T-cell (primary cell): ENCODE results near the gene TMEM9. TPM values are rescaled to one million over a fixed set of nuclear protein-coding genes. Genes with fewer than 3 reads are reported as not detected.

Source experiments
- ATAC-seq, 4 experiments: fragments of 200-7000 bp in 3 of 4; fragments of 150-1000 bp in 1 of 4; cut with Tn5 transposase; replicated peaks in 1 of 4; 1 replicate in 3 of 4; 2 replicates in 1 of 4; pipeline ENCODE4 v1.10.0; 2021; ENCODE audit warnings: moderate library complexity in 3 of 4, mild to moderate bottlenecking in 2 of 4, moderate number of reproducible peaks in 1 of 4
- CTCF ChIA-PET, 2 donors: fragments of 300-600 bp; sonication (Branson Sonifier 250); formaldehyde crosslinking; loops; one replicate each; lab custom pipeline; 2022; ENCODE audit warnings: antibody characterized with exemption in 2 of 2; lab: Charles Lee
- POLR2A ChIA-PET, 2 donors: fragments of 300-600 bp; sonication (Branson Sonifier 250); formaldehyde crosslinking; loops; one replicate each; lab custom pipeline; 2022; ENCODE audit warnings: antibody characterized with exemption in 2 of 2; lab: Charles Lee
- DNase-seq, 35 experiments: peaks; one replicate each; pipeline versions ENCODE4 v3.0.0 to v3.0.0-alpha.2; 2013 to 2023
- H3K27ac ChIP-seq: one replicate; pipeline ENCODE4 v1.5.1; 2013; ENCODE audit warnings: low read length
- H3K27me3 ChIP-seq, 2 experiments: replicated peaks in 1 of 2; 1 replicate in 1 of 2; 2 replicates in 1 of 2; pipeline versions ENCODE4 v1.6.1 to v1.7.0; 2013; ENCODE audit warnings: low read length in 1 of 2, mixed read lengths in 1 of 2; ENCODE audit not compliant: control insufficient read depth in 2 of 2, insufficient read depth in 2 of 2; ENCODE audit errors: extremely low read depth in 1 of 2
- H3K36me3 ChIP-seq, 2 donors: 1 replicate in 1 of 2; 2 replicates in 1 of 2; pipeline versions ENCODE4 v1.6.1 to v1.7.0; 2013; ENCODE audit warnings: low read length in 1 of 2; ENCODE audit not compliant: control insufficient read depth in 2 of 2, insufficient read depth in 1 of 2; ENCODE audit errors: extremely low read depth in 1 of 2
- H3K4me1 ChIP-seq, 2 experiments: 1 replicate in 1 of 2; 2 replicates in 1 of 2; pipeline versions ENCODE4 v1.6.1 to v1.7.0; 2013; ENCODE audit warnings: low read length in 2 of 2, mixed read lengths in 1 of 2; ENCODE audit not compliant: insufficient read depth in 2 of 2, control insufficient read depth in 1 of 2; ENCODE audit errors: extremely low read depth in 1 of 2
- H3K4me3 ChIP-seq, 2 donors: 1 replicate in 1 of 2; 2 replicates in 1 of 2; pipeline versions ENCODE4 v1.5.1 to v1.7.0; 2013; ENCODE audit warnings: mild to moderate bottlenecking in 2 of 2, low read length in 1 of 2, moderate library complexity in 1 of 2; ENCODE audit not compliant: control insufficient read depth in 1 of 2; ENCODE audit errors: extremely low read depth in 1 of 2
- H3K9me3 ChIP-seq: 2 replicates; pipeline ENCODE4 v1.7.0; 2013
- H3K27ac Mint-ChIP-seq, 2 donors: one replicate each; pipeline ENCODE4 v1.8.0; 2020 to 2021; ENCODE audit warnings: mild to moderate bottlenecking in 2 of 2, mixed read lengths in 2 of 2
- H3K27me3 Mint-ChIP-seq, 2 donors: one replicate each; pipeline ENCODE4 v1.8.0; 2021 to 2022; ENCODE audit warnings: mixed read lengths in 2 of 2
- H3K36me3 Mint-ChIP-seq: one replicate; pipeline ENCODE4 v1.8.0; 2021; ENCODE audit warnings: mixed read lengths
- H3K4me1 Mint-ChIP-seq, 3 donors: one replicate each; pipeline ENCODE4 v1.8.0; 2020 to 2022; ENCODE audit warnings: mixed read lengths in 3 of 3, mild to moderate bottlenecking in 1 of 3
- H3K4me3 Mint-ChIP-seq, 3 donors: one replicate each; pipeline ENCODE4 v1.8.0; 2020 to 2022; ENCODE audit warnings: mild to moderate bottlenecking in 3 of 3, mixed read lengths in 3 of 3, moderate library complexity in 3 of 3
- H3K9me3 Mint-ChIP-seq, 3 donors: one replicate each; pipeline ENCODE4 v1.8.0; 2020 to 2022; ENCODE audit warnings: mixed read lengths in 3 of 3
- WGBS: methylation state at CpG from one replicate; pipeline ENCODE4 v1.1.5; 2013; ENCODE audit warnings: missing lambda C conversion rate; ENCODE audit not compliant: insufficient coverage; 5-methylcytosine and 5-hydroxymethylcytosine counted together
- total RNA-seq, 35 experiments: library from RNA in 6 of 35; stranded (reverse) in 6 of 35; fragments of 120-200 nt in 1 of 35; gene quantifications; one replicate each; pipeline versions ENCODE4 v1.2.1 to v1.2.4 and lab custom pipeline; 2013 to 2026

TMEM9 gene
- total RNA-seq (10 to 100 TPM; 15.5 to 22.2 (median 17.7) TPM), total RNA-seq (lab: John Stamatoyannopoulos, UW) (1.8 to 26.5 (median 12.5) reads per million in 29 experiments)
- 16.6 TPM for total RNA-seq (2013)

DNA sequence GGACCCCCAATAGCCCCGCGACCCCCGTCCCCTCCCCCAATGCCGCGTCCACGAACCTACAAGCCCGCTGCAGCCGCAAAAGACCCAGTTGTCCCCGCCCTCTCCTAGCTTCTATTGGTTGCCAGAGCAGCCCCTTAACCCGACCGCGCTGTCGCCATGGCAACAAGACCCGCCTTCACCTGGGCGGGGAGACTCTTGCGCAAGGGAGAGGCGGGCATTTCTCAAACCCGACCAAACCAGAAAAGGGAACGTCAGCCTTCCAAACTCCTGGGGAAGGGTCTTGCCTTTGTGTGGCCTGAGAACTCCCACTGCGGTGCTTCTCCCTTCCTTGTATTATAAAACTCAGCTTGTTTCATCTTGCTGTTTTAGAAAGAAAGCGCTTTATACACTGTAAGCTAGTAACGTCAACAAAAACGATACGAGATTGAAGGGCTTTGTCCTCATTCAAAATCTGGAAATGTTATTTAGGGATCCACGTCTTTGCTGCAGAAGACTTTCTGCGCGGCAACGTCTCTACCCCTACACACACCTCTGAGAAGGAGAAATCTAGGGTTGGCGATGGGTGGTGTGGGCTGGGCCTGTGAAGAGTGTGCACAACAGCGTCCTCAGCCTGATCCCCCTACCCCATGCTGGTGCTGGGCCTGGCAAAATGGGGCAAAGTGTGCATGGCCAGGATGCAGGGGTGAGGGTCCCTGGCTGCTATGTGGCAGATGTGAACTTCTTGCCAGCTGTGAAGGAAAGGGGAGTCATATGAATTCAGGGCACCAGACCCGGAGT, at the start of gene TMEM9:
TMEM9 (minus strand) TSS at position 86 of the 777 bp plus-strand sequence. CDS start 551 bp downstream, outside the sequence.
- peak within 1 kb of the TSS; percentile 62 to 76 for H3K4me3 ChIP-seq
- no peaks in the 10 kb centered on the region for H3K9me3 ChIP-seq
- POLR2A ChIA-PET = interaction anchor here (0.5 to 0.6 kb wide), 3 partner anchors 13 to 532 kb away, joined by 3 to 8 read pairs (median 3); no protein-coding TSS in a partner anchor
- H3K27ac ChIP-seq = peak within 1 kb of the TSS; percentile 10
- Mint-ChIP-seq H3K27me3 (peaks cover 8 to 23% of the 10 kb centered on the region in 2 donors), H3K9me3 (no peaks in the 10 kb centered on the region), H3K4me3 (peak within 1 kb of the TSS; percentile 86 to 93 (median 86)), H3K27ac (peak within 1 kb of the TSS; percentile 88 to 95), H3K36me3 (peaks cover 11% of the 10 kb centered on the region), H3K4me1 (peaks cover 23 to 27% (median 25%) of the 10 kb centered on the region in 3 donors)
- DNase-seq (peak; percentile 90 to 99 (median 97)), ATAC-seq (peak; percentile 96 to 98 (median 96))
- peaks cover 0 to 12% of the 10 kb centered on the region in 2 experiments for H3K27me3 ChIP-seq
- H3K4me1 ChIP-seq = peaks cover 3 to 19% of the 10 kb centered on the region in 2 experiments
- WGBS = 7% methylated on average over 20 of the region's 31 CpGs
- H3K36me3 ChIP-seq = peaks cover 0 to 7% of the 10 kb centered on the region in 2 donors
- CTCF ChIA-PET = interaction anchor here (0.5 to 1.8 kb wide), 8 partner anchors 9 to 743 kb away, joined by 3 to 10 read pairs (median 4); partner anchors contain the start of gene DDX59 (in 1 of the 2)

DNA sequence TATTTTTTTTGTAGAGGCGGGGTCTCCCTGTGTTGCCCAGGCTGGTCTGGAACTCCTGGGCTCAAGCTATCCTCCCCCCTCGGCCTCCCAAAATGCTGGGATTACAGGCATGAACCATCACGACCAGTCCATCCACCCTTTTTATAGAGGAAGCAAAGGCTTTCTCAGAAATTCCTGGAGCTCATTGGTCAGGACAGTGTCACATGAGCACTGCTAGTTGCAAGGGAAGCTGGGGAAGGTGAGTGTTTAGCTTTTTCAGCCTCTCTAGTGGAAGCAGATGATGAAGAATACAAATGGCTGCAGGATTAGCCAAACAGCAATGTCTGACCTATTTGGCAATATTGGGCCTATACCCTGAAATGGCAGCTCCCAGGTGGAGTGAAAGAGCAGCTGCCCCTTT, 44.3 kb upstream of the TMEM9 start:
- ATAC-seq (no peak), DNase-seq (no peak)
- ChIA-PET CTCF (interaction anchor here in 1 of 2 donors (0.6 kb wide), 1 partner anchor 576 kb away, joined by 4 read pairs; no protein-coding TSS in a partner anchor), POLR2A (no interaction called here)
- 92% methylated on average over 2 of the region's 3 CpGs for WGBS
- Mint-ChIP-seq H3K9me3 (no peaks in the 10 kb centered on the region), H3K4me1 (no peaks in the 10 kb centered on the region), H3K27me3 (peaks cover 3 to 5% of the 10 kb centered on the region in 2 donors), H3K36me3 (no peaks in the 10 kb centered on the region), H3K27ac (no peak overlapping the region), H3K4me3 (no peak overlapping the region)
- H3K27me3 ChIP-seq = peaks cover 0 to 3% of the 10 kb centered on the region in 2 experiments
- H3K9me3 ChIP-seq = no peaks in the 10 kb centered on the region
- H3K36me3 ChIP-seq = no peaks in the 10 kb centered on the region
- H3K4me3 ChIP-seq = no peak overlapping the region
- H3K4me1 ChIP-seq = no peaks in the 10 kb centered on the region
- H3K27ac ChIP-seq = no peak overlapping the region

DNA sequence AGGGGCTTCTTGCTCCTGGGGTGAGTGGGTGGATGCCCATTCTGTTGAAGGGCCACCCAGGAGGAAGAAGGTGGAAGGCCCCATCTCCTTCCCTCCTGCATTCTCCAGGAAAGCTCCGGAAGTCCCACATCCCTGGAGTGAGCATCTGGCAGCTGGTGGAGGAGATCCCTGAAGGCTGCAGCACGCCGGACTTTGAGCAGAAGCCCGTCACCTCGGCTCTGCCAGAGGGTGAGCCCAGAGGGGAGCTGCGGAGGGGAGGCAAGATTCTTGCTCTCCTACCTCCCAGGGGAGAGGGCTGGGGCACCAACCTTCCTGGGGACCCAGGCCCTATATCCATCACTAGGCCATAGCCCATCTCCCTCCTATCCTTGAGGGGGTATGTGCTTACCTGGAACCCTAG, 39.8 kb upstream of the TMEM9 start:
- no peak overlapping the region for H3K27ac Mint-ChIP-seq
- H3K9me3 ChIP-seq = no peaks in the 10 kb centered on the region
- H3K27ac ChIP-seq = no peak overlapping the region
- peaks cover 0 to 14% of the 10 kb centered on the region in 2 experiments for H3K27me3 ChIP-seq
- peaks cover 7 to 25% of the 10 kb centered on the region in 2 donors for H3K27me3 Mint-ChIP-seq
- WGBS = no CpG with 5 or more reads among the region's 6 CpGs
- ChIA-PET POLR2A (no interaction called here), CTCF (no interaction called here)
- no peaks in the 10 kb centered on the region for H3K36me3 Mint-ChIP-seq
- no peak overlapping the region for H3K4me3 ChIP-seq
- H3K9me3 Mint-ChIP-seq = no peaks in the 10 kb centered on the region
- no peaks in the 10 kb centered on the region for H3K4me1 ChIP-seq
- H3K4me3 Mint-ChIP-seq = no peak overlapping the region
- no peaks in the 10 kb centered on the region for H3K4me1 Mint-ChIP-seq
- ATAC-seq (no peak), DNase-seq (no peak)
- no peaks in the 10 kb centered on the region for H3K36me3 ChIP-seq

DNA sequence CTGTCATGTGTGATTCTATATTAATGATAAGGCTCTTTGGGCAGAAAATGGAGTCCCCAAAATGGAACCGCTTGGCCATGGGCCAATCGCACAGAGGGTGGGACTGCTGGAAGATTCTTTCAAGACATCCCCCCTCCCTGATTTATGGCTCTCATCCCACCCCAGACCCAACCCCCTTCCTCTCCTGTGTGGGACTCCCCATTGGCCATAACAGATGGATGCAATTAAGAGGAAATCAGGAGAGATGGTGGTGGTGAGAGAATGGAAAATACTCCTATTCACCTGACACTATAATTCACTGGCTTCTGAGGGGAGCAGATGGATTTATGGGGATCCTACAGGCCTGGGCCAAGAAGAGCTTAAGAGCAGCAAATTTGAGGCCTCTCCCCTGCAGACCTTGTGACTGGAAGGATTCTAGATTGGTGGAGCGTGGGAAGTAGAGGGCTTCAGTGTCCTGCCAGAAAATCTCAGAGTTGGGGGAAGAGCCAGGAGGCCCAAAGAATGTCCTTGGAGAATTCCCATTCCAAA, 38.1 kb upstream of the TMEM9 start:
- ChIA-PET POLR2A (no interaction called here), CTCF (interaction anchor here in 1 of 2 donors (1.2 kb wide), 1 partner anchor 43 kb away, joined by 3 read pairs; no protein-coding TSS in a partner anchor)
- peaks cover 7 to 25% of the 10 kb centered on the region in 2 donors for H3K27me3 Mint-ChIP-seq
- no peak overlapping the region for H3K27ac Mint-ChIP-seq
- 60% methylated on average over 1 of the region's 3 CpGs for WGBS
- Histone ChIP-seq H3K4me3 (no peak overlapping the region), H3K36me3 (no peaks in the 10 kb centered on the region), H3K4me1 (no peaks in the 10 kb centered on the region), H3K27ac (no peak overlapping the region), H3K27me3 (peaks cover 0 to 17% of the 10 kb centered on the region in 2 experiments), H3K9me3 (no peaks in the 10 kb centered on the region)
- H3K36me3 Mint-ChIP-seq = no peaks in the 10 kb centered on the region
- H3K9me3 Mint-ChIP-seq = no peaks in the 10 kb centered on the region
- no peaks in the 10 kb centered on the region for H3K4me1 Mint-ChIP-seq
- no peak for DNase-seq
- no peak for ATAC-seq
- H3K4me3 Mint-ChIP-seq = no peak overlapping the region

DNA sequence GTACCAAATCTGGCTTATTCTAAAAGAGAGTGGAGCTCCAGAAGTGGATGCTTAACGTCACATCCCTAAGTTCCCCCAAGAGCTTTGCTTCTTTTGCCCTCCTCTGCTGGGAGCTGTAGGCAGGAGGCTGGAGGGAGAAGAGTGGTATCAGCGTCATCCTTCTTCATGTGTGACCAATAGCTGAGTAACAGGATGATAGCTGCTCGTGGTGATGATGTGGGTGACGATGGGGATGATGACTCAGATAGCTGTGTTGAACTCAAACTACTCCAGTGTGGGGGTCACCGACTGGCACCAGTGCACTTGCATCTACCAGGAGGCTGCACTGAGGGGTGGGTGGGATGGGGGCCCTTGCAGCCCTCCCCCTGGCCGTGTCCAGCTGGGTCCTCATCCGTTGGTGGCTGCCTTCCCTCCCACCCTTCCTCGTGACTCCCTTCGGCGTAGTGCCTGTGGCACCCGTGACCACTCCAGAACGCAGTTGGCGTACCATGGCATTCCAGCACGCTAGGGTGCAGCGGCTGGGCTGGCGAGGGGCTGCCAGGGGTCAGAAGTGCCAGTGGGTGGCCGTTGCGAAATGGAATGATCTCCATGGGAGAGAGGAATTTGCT, 37.5 kb upstream of the TMEM9 start:
- Mint-ChIP-seq H3K27me3 (peaks cover 7 to 25% of the 10 kb centered on the region in 2 donors), H3K27ac (no peak overlapping the region), H3K9me3 (no peaks in the 10 kb centered on the region), H3K4me1 (no peaks in the 10 kb centered on the region), H3K4me3 (no peak overlapping the region), H3K36me3 (no peaks in the 10 kb centered on the region)
- DNase-seq (no peak), ATAC-seq (no peak)
- Histone ChIP-seq H3K27me3 (peaks cover 0 to 17% of the 10 kb centered on the region in 2 experiments), H3K9me3 (no peaks in the 10 kb centered on the region), H3K4me1 (no peaks in the 10 kb centered on the region), H3K27ac (no peak overlapping the region), H3K4me3 (no peak overlapping the region), H3K36me3 (no peaks in the 10 kb centered on the region)
- POLR2A ChIA-PET = no interaction called here
- WGBS = 59% methylated on average over 14 of the region's 18 CpGs
- CTCF ChIA-PET = interaction anchor here (0.5 to 1.2 kb wide), 2 partner anchors 41 to 43 kb away, joined by 3 read pairs; no protein-coding TSS in a partner anchor

DNA sequence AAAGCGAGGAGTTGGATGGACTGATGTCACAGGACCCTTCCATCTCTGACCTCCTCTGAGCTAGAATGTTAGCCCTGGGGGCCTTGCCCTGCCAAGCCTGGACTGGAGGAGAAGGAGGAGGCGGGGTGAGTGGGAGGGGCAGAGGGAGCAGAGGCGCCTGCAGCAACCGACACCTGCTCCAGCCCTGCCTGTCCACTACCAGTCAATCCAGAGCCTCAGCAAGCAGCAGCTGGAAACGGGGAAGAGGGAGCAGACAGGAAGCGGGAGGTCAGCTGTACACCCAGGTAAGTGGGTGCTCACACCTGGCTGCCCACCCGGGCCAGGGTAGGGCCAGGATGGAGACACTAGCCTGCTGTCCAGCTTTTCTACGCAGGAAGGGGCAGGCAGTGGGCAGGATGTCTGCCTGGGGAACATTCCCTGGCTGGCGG, 36.4 kb upstream of the TMEM9 start, which contains the start of gene IGFN1:
IGFN1 (plus strand) TSS at position 201 of the 428 bp plus-strand sequence. CDS start 2,470 bp downstream, outside the sequence.
- no peak within 1 kb of the TSS for H3K27ac Mint-ChIP-seq
- Histone ChIP-seq H3K4me3 (no peak within 1 kb of the TSS), H3K4me1 (no peaks in the 10 kb centered on the region), H3K27me3 (peaks cover 0 to 17% of the 10 kb centered on the region in 2 experiments), H3K27ac (no peak within 1 kb of the TSS), H3K9me3 (no peaks in the 10 kb centered on the region), H3K36me3 (no peaks in the 10 kb centered on the region)
- POLR2A ChIA-PET = no interaction called here
- CTCF ChIA-PET = no interaction called here
- H3K9me3 Mint-ChIP-seq = no peaks in the 10 kb centered on the region
- no peak within 1 kb of the TSS for H3K4me3 Mint-ChIP-seq
- H3K4me1 Mint-ChIP-seq = no peaks in the 10 kb centered on the region
- no peak for DNase-seq
- WGBS = 55% methylated on average over 4 of the region's 9 CpGs
- H3K27me3 Mint-ChIP-seq = peaks cover 7 to 25% of the 10 kb centered on the region in 2 donors
- no peak for ATAC-seq
- H3K36me3 Mint-ChIP-seq = no peaks in the 10 kb centered on the region
